ENCODE measurements around the gene THBS1. TPM values are rescaled to one million over a fixed set of nuclear protein-coding genes. Genes with fewer than 3 reads are reported as not detected.

THBS1 gene
- total RNA-seq, 1 donor from 2014 or later = 154 TPM

DNA sequence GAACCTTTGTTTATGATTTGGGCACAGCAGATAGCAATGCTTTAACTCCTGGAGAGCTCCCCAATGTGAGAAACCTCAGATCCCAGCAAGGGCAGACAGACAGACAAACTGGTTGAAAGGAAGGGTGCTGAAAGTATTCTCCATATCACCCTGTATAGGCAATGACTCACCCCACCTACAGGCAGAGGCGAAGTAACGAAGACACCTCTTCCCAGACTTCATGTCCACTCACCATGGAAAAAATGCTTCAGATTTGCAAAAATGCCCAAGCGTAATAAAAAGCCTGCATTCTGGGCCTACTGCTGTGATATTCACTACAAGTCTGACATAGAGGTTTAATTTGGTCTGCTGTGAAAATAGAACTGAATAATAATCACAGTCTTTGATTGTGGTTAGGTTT lies 50.5 kb downstream of the THBS1 start:
- DNase-seq (ENCODE audit: low spot score) = no peak

DNA sequence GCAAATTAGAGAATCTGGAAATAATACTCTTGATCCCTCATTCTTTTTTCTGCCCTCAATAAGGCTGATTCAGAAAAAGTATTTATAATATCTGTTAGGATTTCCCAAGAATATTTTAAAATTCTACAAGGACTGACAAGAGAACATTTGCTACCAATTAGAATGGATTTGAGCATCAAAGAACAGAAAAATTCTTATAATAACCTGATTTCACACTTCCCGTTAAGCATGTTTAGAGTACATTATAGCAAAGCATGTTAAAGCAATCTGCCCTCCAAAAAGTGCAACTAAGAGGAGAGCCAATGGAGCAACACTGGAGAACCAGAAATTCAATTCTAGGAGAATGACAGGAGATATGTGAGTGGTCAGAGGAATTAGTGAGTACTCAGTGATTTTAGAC lies 57.2 kb downstream of the THBS1 start:
- no peak for DNase-seq (ENCODE audit: low spot score)

DNA sequence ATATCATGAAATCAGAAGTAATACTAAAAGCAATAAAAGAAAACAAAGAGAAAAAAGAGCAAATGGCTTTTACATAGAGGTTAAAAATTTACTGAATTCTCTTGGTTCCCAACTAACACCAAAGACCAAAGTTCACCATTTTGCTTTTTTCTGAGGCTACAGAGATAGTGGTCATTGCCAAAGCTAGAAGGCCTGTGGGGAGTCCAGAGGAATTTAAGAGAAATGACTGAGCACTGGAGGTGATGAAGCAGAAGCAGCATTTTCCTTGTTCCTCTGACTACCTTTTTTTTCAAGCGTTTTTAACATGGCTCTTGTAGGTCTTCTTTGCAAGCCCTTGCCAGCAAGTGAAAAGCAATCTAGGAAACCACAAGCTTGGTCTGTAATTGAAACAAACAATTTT lies 58.2 kb downstream of the THBS1 start:
- DNase-seq (ENCODE audit: low spot score) = no peak

DNA sequence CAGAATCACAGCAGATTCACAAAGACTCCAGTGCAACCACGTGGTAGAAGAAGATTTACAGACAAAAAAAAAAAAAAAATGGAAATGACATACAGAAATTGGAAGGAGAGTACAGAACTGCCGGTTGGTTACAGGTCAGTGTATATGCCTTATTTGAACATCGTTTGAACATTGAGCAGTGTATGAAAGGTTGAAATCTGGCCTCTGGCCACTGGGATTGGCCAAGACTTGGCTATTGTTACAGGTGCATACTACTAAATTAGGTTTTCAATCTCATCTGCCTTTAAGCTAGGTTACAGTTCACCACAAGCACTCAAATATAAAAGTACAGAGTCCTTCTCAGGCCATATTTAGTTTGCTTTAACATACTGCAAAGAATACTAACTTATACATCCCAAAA lies 59.8 kb downstream of the THBS1 start:
- no peak for DNase-seq (ENCODE audit: low spot score)

DNA sequence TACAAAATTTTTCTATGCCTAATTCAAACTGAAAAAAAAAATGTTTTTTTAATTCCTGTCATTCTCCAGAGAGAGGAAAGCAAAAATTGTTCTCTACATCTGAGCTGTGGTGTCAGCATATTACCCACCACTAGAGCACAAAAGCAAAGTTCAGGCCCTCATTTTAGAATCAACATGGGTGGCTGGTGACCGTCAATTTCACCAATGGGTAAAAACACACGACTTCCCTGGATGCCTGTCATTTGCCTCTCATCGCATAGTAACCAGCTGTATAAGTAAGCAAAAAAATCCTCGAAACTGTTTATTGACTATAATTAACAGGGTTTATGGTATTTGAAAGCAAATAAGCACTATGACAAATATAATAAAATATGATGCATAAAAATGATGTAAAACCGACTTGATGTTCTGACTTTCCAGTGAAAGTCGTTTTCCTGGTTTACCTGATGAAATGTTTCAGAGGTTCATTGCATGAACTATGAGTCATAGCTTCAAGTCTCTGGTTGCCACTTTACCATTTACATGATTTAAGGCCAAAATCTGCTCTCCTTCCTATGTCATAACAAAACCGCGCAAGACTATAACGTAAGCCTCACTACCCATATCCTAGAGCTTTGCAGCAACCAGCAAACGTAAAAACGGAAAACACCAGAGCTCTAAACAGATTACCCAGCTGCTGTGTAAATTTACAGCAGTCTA lies 60.5 kb downstream of the THBS1 start:
- DNase-seq (ENCODE audit: low spot score) = no peak

DNA sequence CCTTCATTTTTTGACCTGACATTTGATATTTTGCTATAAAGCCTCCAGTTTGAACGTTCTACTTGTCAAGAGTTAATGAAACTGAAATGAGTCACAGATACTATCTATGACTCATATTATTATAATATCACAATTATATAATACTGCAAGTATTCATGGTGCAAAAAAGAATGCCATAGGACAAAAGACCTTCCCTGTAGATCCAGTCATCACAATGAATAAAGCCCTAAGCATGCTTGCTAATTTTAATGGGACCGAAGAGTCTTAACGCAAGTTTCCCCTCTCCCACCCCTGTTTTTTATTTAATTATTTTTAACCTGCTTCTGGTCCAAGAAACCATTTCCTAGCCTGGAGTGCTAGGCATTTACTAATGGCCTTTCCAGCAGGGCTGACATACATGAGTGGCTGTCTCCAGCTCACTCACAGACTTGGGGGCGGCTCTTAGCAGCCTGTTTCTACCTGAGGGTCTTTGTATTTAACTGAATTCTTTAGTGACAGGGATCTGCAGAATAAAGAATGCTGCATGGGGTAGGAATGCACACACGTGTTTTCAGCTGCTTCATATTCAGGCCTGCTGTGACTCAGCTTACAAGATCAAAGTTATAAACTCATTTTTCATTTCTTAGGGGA lies 61.2 kb downstream of the THBS1 start:
- DNase-seq (ENCODE audit: low spot score) = no peak

DNA sequence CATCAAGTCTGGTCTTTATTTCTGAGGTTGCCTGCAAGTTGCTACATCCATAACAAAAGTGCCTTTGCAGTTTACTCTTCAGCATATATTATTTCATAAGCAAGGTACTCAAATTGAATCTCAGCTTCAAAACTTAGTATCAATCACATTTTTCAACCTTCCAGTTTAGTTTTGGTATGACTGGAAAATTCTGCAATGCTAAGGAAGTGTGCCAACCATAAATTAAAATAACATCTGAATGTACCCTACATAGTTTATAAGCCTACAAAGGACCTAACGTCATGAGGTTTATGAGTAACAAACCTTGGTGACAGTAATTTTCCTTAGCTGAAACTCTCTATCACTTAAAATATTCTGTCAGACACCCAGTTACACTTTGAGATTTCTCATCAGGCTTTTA lies 62.8 kb downstream of the THBS1 start:
- no peak for DNase-seq (ENCODE audit: low spot score)

DNA sequence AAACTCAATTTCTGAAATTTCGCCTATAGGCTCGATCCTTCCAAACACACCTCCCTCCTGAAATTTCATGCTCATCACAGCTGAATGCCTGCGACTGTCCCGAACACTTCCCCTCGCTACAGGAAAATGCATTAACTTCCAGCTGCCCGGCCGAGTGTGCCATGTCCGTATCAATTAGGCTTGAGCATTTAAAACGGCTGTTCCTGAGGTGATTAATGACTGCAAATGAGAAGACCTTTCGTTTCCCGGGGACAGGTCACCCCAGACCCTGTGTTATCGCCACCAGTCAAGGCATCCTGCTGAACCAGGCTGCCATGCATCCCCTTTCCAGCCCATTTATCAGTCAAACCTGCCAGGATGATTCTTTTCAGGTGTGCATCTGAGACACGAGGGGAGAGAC lies 63.3 kb downstream of the THBS1 start:
- no peak for DNase-seq (ENCODE audit: low spot score)

DNA sequence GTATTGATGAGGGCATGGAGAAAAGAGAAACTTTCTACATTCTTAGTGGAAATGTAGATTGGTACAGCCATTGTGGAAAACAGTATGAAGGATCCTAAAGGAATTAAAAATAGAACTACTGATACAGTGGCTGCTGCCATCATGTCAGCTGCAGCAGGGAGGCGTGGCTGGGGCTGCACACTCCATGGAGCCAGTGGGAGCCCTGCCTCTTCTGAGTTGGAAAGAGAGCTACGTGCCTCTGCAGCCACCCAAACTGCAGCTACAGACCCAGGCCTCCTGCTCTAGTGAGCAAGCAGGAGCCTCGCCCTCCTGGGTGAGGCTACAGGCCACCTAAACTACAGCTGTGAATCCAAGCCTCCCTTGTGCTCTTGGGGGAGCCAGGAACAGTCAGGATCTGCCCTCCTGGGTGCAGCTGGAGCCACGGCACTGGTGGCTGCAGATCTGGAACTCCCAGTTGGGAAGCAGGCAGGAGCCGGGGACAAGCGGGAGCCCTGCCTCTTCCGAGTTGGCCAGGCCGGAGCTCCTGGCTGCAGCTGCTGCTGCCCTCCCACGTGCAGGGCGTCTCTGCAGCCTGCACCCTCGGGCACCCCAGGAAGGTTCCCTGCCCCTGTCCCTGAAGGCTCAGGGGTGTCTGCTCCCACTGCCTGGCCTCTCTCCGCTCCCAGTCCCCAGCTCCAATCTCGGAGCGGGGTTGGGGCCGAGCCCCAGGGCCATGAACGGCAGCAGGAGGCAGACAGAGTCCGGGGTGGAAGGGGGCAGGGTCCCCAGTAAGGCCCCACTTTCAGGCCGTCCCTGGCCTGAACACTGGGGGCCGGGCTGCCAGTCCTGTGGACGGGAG lies 64.5 kb downstream of the THBS1 start:
- DNase-seq (ENCODE audit: low spot score) = no peak

DNA sequence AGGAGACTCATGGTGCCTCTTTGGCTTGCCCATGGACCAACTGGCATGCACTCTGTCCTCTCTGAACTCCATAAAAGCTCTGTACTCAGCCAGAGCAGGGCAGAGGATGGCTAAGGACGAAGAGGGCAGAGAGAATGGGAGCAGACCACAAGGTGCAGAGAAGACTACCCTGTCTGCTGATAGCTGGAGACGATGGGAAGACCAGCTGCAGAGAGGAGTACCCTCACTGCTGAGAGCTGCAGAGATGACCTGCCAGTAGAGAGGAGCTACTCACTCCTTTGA lies 65.0 kb downstream of the THBS1 start:
- DNase-seq (ENCODE audit: low spot score) = no peak

DNA sequence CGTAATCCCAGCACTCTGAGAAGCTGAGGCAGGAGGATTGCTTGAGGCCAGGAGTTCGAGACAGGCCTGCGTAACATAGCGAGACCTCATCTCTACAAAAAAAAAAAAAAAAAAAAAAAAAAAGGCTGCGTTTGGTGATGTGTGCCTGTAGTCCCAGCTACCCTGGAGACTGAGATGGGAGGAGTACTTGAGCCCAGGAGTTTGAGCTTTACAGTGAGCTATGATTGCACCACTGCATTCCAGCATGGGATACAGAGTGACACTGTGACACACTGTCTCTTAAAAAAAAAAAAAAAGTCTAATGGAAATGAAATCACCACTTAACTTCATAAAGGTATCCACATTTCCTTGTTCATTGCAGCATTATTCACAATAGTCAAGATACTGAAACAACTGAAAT lies 65.5 kb downstream of the THBS1 start:
- no peak for DNase-seq (ENCODE audit: low spot score)

Other genes with a start within 250 kb of the THBS1 start
- gene FSIP1, start 201.8 kb downstream of the THBS1 start, total RNA-seq = 1.4 TPM

All from ureter (tissue), 1 donor.